Measurements from ENCODE around the gene GLIS1.

The GLIS1 gene

GRCh38 chr1:53669621-53670191 is 69.3 kb downstream of the GLIS1 start:
- TF ChIP-seq CTCF (IDR thresholded peaks at IDR 0.05; ENCODE audit: low read depth, low read length), result no peak
- H3K4me3 ChIP-seq (ENCODE audit: low read depth, low read length), result no peak overlapping the region

GRCh38 chr1:53666566-53666965 is 72.4 kb downstream of the GLIS1 start:
- TF ChIP-seq CTCF (IDR thresholded peaks at IDR 0.05; ENCODE audit: low read depth, low read length), result no peak
- no peak overlapping the region for H3K4me3 ChIP-seq (ENCODE audit: low read depth, low read length)

GRCh38 chr1:53665996-53666395 is 73.0 kb downstream of the GLIS1 start:
- no peak for TF ChIP-seq CTCF (IDR thresholded peaks at IDR 0.05; ENCODE audit: low read depth, low read length)
- H3K4me3 ChIP-seq (ENCODE audit: low read depth, low read length), result no peak overlapping the region

- no peak overlapping the region for H3K4me3 ChIP-seq (ENCODE audit: low read depth, low read length)
- no peak for TF ChIP-seq CTCF (IDR thresholded peaks at IDR 0.05; ENCODE audit: low read depth, low read length)
Measured at GRCh38 chr1:53663529-53664300, 75.2 kb downstream of the GLIS1 start.

GRCh38 chr1:53662951-53663350 is 76.0 kb downstream of the GLIS1 start:
- H3K4me3 ChIP-seq (ENCODE audit: low read depth, low read length), result no peak overlapping the region
- TF ChIP-seq CTCF (IDR thresholded peaks at IDR 0.05; ENCODE audit: low read depth, low read length), result no peak

GRCh38 chr1:53662169-53662568 is 76.8 kb downstream of the GLIS1 start:
- no peak overlapping the region for H3K4me3 ChIP-seq (ENCODE audit: low read depth, low read length)
- no peak for TF ChIP-seq CTCF (IDR thresholded peaks at IDR 0.05; ENCODE audit: low read depth, low read length)

- TF ChIP-seq CTCF (IDR thresholded peaks at IDR 0.05; ENCODE audit: low read depth, low read length), result no peak
- H3K4me3 ChIP-seq (ENCODE audit: low read depth, low read length), result no peak overlapping the region
Measured at GRCh38 chr1:53661496-53661895, 77.5 kb downstream of the GLIS1 start.

Measured in WI38 (cell line).